HTERT RPE-1 (cell line): ENCODE results near the gene CENPS.
"Not testable (repeated sequence)": the region's sequence is repeated elsewhere in the genome, so short reads cannot be mapped to it uniquely, and the experiment has no call there.

ENCODE experiments used
- in situ Hi-C: fragments of 300-500 bp; cut with MboI; formaldehyde crosslinking; loops from 4 replicates; pipeline ENCODE4 v1.14.3; 2020; ENCODE audit warnings: low sequenced_read_pairs

The CENPS gene

DNA sequence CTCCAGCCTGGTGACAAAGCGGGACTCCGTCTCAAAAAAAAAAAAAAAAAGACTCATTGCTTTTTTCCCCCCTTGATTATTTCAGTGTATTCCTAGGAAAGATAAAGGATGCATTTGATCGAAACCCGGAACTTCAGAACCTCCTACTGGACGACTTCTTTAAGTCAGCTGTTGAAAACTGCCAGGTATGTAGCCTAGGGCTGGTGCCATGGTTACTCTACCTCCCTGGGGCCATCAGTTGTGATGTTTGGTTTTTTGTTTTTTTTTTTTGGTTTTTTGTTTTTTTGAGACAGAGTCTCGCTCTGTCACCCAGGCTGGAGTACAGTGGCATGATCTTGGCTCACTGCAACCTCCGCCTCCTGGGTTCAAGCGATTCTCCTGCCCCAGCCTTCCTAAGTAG is 11.5 kb upstream of the CENPS start:
- in situ Hi-C loops, result not testable (repeated sequence)

GRCh38 chr1:10419351-10419750 is 10.9 kb upstream of the CENPS start:
- in situ Hi-C loops, result no loop called here

DNA sequence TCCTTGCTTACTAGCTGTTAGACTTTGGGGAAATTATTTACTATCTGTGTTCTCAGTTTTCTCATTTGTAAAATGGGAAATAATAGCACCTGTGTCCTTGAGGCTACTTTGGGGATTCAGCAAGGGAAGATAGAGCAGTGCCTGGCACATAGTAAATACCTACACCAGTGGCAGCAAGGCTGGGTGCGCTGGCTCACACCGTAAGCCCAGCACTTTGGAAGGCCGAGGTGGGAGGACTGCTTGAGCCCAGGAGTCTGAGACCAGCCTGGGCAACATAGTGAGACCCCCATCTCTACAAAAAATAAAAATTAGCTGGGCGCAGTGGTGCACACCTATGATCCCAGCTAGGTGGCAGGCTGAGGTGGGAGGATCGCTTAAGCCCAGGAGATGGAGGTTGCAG is 8.6 kb upstream of the CENPS start:
- in situ Hi-C loops, result no loop called here

DNA sequence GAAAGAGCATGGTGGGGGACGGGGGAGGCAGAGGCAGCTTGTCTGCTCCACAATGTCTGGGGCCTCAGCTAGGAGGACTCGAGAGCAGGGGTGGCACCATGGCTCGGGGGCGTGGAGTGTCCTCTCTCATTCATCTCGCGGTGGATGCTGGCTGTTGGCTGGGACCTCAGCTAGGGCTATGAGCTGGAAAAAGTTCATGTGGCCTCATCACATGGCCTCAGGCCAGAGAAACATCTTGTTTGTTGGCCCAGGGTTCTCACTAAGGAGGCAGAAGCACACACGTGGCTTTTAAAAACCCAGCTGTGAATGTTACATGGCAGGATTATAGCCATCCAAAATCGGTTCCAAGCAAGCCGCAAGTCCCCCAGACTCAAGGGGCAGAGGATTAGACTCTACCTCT is 6.2 kb upstream of the CENPS start:
- in situ Hi-C loops, result no loop called here

DNA sequence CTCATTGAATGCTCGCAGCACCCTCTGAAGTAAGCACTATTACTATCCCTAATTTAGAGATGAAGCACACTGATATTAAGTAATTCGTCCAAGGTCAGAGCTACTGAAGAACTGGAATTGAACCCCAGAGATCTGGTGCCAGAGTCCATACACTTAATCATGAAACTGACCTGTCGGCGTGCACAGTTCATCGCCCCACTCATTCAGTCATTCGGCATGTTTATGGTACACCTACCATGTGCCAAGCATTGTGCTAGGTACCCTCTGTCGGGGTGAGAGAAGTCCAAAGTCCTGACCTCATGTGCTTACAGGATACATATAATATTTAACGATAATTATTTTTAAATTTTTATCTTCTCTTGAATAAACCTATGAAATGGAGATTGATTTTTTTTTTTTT is 5.6 kb upstream of the CENPS start:
- in situ Hi-C loops, result no loop called here

GRCh38 chr1:10425826-10426534 is 4.3 kb upstream of the CENPS start:
- in situ Hi-C loops, result not testable (repeated sequence)

GRCh38 chr1:10426535-10426848 is 3.7 kb upstream of the CENPS start:
- in situ Hi-C loops, result not testable (repeated sequence)

DNA sequence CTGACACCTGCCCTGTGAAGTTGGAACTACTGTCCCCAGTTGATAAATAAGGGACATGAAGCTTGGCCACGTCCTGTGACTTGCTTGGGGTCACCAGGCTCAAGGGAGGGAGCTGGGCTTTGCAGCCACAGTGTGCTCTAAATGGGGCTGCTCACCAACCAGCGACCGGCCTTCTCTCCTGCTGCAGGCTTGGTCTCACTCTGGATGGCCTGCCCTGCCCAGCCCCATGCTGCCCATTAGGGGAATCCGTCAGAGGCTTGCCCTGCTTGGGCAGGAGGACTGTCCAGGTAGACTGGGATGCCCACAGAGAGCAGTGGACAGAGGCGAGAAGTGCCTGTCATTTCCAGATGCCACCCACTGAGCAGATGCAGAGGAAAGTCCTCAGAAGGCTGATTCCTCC is 1.2 kb upstream of the CENPS start:
- in situ Hi-C loops, result no loop called here

- in situ Hi-C loops, result no loop called here
Observed at GRCh38 chr1:10429868-10430215, 391 bp upstream of the CENPS start.

DNA sequence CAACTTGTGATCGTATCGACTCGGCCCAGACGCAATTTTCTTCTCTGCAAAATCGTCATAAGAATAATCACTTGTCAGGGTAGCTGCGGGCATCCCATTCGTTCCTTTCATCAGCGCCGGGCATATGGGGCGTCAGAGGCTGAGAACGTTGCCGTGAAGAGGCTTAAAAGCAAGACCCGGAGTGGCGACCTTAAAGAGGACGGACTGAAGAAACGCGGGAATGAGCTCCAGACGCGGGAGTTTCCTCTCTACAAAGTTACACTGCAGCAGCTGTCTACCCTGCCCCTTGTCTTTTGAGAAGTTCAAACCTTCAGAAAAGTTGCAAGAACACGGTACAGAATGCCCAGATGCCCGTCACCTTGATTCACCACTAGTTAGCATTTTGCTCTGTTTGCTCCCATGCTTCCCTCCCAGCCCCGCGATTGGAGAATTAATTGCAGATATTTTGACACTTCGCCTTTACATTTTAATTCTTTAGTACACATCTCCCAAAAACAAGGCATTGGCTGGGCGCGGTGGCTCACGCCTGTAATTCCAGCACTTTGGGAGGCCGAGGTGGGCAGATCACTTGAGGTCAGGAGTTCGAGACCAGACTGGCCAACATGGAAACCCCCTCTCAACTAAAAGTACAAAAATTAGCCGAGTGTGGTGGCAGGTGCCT is 967 bp downstream of the CENPS start:
- in situ Hi-C loops, result no loop called here

DNA sequence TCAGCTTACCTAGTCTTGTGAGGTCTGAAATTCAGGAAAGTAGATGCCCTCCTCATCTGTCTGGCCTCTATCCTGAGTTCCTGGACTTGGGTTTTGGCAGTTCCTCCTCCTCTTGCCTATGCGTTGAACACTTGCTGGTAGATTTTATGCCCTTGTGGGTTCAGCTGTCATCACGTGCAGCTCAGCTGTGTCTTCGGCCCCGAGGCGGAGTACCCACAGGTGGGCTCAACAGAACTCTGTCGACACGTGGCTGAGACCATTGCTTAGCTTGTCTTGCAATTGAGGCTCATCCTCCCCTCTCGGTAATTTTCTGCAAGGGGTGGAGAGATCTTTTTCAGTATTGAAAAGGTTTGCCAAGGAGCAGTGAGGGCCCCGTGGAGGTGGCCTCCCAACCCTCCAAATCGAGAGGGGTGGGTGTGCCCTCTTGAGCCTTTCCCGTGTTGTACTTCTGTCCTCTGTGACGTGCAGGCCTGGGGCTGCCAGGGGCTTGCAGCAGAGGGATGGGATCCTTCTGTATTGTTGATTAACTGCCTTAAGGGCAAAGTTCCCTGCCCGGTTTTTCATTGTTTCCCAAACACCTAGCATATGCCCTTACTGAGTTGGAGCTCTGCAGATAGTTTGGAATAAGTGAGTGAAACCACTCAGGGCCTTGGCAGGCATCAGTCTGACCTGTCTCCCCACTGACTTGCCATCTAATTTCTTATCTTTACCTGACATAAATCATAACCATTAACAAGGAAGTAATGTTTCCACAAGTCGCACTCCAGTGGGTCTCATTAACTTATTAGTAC is 2.9 kb downstream of the CENPS start:
- in situ Hi-C loops, result no loop called here

GRCh38 chr1:10433790-10434189 is 3.6 kb downstream of the CENPS start:
- in situ Hi-C loops, result no loop called here

GRCh38 chr1:10434590-10434989 is 4.4 kb downstream of the CENPS start:
- in situ Hi-C loops, result no loop called here

DNA sequence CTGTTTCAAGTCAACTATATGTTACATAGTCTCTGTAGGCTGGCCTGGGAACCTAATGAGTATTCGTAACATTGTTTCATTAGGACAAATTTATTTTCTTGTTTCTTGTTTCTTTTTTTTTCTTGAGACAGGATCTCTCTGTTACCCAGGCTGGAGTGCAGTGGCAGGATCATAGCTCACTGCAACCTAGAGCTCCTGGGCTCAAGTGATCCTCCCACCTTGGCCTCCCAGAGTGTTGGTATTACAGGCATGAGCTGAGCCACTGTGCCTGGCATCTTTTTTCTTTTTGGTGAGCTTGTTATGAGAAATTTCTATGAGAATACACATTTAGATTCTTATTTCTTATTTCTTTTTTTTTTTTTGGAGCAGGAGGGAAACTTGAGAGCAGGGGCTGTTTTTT is 6.8 kb downstream of the CENPS start:
- in situ Hi-C loops, result no loop called here

- in situ Hi-C loops, result no loop called here
Observed at GRCh38 chr1:10438677-10439163, 8.5 kb downstream of the CENPS start.

- in situ Hi-C loops, result no loop called here
Observed at GRCh38 chr1:10440305-10440704, 10.1 kb downstream of the CENPS start.

- in situ Hi-C loops, result no loop called here
Observed at GRCh38 chr1:10440794-10441193, 10.6 kb downstream of the CENPS start.

DNA sequence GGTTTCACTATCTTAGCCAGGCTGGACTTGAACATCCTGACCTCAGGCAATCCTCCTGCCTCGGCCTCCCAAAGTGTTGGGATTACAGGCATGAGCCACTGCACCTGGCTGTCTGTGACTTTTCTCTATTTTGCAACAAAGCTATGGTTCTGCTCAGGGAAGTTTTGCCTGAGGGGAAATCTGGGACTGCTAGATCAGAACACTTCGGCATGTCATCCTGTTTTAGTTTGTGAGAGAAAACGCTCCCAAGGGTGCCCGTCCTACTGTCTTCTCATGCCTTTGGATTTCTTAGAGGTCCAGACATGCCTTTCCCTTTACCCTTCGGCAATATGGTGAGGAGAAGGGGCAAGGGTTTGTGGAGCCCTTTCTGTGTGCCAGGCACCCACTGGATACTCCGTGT is 14.0 kb downstream of the CENPS start:
- in situ Hi-C loops, result no loop called here

DNA sequence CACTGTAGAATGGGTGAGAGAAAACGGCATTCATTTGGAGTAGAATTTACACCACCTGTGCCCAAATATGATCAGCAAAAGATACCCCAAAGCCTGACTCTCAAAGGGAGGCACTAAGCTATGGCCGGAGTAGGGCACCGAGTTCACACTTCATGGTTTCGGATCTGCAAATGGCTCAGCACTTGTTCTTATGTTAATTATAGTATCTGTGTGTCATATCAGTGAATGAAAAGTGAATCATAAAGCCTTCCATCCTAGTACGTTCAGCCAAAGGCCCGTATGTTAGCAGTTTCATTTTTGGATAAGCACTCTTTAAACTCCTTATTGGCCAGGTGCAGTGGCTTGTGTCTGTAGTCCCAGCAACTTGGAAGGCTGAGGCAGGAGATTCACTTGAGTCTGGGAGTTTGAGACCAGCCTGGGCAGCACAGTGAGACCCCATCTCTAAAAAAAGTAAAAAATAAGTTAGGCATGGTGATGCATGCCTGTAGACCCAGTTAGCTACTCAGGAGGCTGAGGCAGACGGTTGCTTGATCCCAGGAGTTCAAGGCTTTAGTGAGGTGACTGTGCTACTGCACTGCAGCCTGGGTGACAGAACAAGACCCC is 14.7 kb downstream of the CENPS start:
- in situ Hi-C loops, result no loop called here

DNA sequence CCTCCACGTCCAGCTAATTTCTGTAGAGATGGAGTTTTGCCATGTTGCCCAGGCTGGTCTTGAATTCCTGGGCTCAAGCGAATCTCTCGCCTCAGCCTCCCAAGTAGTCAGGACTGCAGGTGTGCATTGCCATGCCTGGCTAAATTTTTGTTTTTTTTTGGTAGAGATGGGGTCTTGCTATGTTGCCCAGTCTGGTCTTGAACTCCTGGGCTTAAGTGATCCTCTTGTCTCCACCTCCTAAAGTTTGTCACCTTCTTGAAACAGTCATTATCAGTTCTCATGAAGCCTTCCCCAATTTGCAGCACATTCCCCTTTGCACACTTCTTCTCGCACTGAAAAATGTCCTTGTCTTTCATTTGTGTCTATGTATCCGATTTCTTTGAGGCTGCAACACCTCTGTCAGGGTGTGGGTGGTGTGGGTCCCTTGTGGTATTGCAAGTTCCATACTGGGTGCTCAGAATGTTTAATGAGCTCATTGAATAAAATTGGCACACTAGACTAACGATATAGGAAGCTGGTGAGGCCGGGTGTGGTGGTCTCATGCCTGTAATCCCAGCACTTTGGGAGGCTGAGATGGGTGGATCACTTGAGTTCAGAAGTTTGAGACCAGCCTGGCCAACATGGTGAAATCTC is 16.7 kb downstream of the CENPS start:
- in situ Hi-C loops, result no loop called here

GRCh38 chr1:10449751-10450150 is 19.5 kb downstream of the CENPS start, which contains the start of gene CORT:
CORT (plus strand) TSS chr1:10450031; CDS start chr1:10450224, 193 bp downstream.
- in situ Hi-C loops, result no loop called here
